Chondrocyte (in vitro differentiated cells): ENCODE measurements around the gene NTMT1. TPM values are rescaled to one million over a fixed set of nuclear protein-coding genes. Genes with fewer than 3 reads are reported as not detected.
A peak's percentile ranks its signal among the peaks of the same experiment; 100 is the strongest.

Experiments used
- DNase-seq: peaks from one replicate; pipeline ENCODE4 v3.0.0; 2021; ENCODE audit warnings: mixed read lengths, low spot score
- H3K27ac Mint-ChIP-seq: one replicate; pipeline ENCODE4 v1.8.0; 2021; ENCODE audit warnings: mild to moderate bottlenecking, moderate library complexity, mixed read lengths; ENCODE audit not compliant: unreplicated experiment
- H3K27me3 Mint-ChIP-seq: 2 replicates; pipeline ENCODE4 v1.8.0; 2021; ENCODE audit warnings: low read depth, mixed read lengths
- H3K36me3 Mint-ChIP-seq: 2 replicates; pipeline ENCODE4 v1.8.0; 2021; ENCODE audit warnings: low read depth, mixed read lengths
- H3K4me1 Mint-ChIP-seq: 2 replicates; pipeline ENCODE4 v1.8.0; 2021; ENCODE audit warnings: low read depth, mild to moderate bottlenecking, mixed read lengths
- H3K4me3 Mint-ChIP-seq: one replicate; pipeline ENCODE4 v1.8.0; 2021; ENCODE audit warnings: mild to moderate bottlenecking, moderate library complexity, mixed read lengths; ENCODE audit not compliant: unreplicated experiment
- H3K9me3 Mint-ChIP-seq: 2 replicates; pipeline ENCODE4 v1.8.0; 2021; ENCODE audit warnings: low read depth, mixed read lengths
- total RNA-seq: library from RNA; stranded (reverse); gene quantifications from 3 replicates; pipeline ENCODE4 v1.2.1, GENCODE V29; 2021
- TF ChIP-seq, protein P1 (sequence below): fragments of 200-600 bp; sonication (generic); IDR thresholded peaks from 2 replicates; pipeline ENCODE4 v1.5.0; 2021; ENCODE audit warnings: antibody characterized with exemption, mild to moderate bottlenecking, moderate library complexity

The NTMT1 gene
- total RNA-seq, 1 donor from 2014 or later: 37.4 TPM

DNA sequence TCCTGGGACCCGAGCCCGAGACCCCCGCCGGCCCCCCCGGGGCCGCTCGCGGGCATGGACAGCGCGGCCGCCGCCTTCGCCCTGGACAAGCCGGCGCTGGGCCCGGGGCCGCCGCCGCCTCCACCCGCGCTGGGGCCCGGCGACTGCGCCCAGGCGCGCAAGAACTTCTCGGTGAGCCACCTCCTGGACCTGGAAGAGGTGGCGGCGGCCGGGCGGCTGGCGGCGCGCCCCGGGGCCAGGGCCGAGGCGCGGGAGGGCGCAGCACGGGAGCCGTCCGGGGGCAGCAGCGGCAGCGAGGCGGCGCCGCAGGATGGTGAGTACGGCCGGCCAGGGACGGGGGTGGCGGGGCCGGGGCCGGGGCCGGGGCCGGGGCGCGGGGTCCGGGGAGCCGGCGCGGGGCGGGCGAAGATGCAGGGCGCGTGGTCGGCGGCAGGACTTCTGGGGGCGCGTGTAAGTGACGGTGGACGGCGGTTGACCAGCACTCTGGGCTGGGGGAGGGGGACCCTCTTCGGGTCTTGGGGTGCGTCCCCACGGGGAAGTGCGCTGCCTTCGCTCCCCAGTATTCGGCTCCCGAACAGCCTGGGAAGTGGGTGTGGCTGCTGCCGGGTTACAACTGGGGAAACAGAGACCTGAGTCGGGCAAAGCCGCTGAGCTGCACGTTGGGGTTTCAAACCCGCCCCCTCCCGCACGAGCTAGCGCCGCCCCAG, 40.0 kb downstream of the NTMT1 start:
- no peak for DNase-seq
- no peaks in the 10 kb centered on the region for H3K9me3 Mint-ChIP-seq
- TF ChIP-seq, protein P1, sequence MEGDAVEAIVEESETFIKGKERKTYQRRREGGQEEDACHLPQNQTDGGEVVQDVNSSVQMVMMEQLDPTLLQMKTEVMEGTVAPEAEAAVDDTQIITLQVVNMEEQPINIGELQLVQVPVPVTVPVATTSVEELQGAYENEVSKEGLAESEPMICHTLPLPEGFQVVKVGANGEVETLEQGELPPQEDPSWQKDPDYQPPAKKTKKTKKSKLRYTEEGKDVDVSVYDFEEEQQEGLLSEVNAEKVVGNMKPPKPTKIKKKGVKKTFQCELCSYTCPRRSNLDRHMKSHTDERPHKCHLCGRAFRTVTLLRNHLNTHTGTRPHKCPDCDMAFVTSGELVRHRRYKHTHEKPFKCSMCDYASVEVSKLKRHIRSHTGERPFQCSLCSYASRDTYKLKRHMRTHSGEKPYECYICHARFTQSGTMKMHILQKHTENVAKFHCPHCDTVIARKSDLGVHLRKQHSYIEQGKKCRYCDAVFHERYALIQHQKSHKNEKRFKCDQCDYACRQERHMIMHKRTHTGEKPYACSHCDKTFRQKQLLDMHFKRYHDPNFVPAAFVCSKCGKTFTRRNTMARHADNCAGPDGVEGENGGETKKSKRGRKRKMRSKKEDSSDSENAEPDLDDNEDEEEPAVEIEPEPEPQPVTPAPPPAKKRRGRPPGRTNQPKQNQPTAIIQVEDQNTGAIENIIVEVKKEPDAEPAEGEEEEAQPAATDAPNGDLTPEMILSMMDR: no peak
- H3K4me3 Mint-ChIP-seq: peak overlapping the region; percentile 47
- peaks cover 16% of the 10 kb centered on the region for H3K4me1 Mint-ChIP-seq
- peaks cover 2% of the 10 kb centered on the region for H3K27me3 Mint-ChIP-seq
- H3K36me3 Mint-ChIP-seq: no peaks in the 10 kb centered on the region
- no peak overlapping the region for H3K27ac Mint-ChIP-seq

DNA sequence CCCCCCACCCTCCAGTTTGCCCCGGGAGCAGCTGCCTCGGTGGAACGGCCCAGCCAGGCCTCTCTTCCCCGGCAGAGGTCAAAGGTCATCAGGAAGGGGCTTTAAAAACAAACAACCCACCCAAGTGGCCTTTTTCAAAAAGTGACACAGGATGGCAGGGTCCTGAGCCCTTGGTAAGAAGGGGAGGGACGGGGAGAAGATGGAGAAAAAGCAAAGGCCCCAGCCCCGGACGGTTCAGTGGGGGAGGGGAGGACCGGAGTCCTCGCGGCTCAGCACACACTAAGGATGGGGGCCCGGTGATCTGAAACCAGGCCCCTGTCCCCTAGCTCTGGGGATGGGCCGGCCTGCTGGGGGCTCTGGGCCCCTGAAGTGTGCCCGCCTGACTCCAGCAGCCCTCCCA, 40.6 kb downstream of the NTMT1 start:
- DNase-seq: no peak
- H3K9me3 Mint-ChIP-seq: no peaks in the 10 kb centered on the region
- H3K36me3 Mint-ChIP-seq: no peaks in the 10 kb centered on the region
- peaks cover 2% of the 10 kb centered on the region for H3K27me3 Mint-ChIP-seq
- TF ChIP-seq, protein P1: no peak
- H3K4me1 Mint-ChIP-seq: peaks cover 17% of the 10 kb centered on the region
- H3K27ac Mint-ChIP-seq: no peak overlapping the region
- H3K4me3 Mint-ChIP-seq: no peak overlapping the region

DNA sequence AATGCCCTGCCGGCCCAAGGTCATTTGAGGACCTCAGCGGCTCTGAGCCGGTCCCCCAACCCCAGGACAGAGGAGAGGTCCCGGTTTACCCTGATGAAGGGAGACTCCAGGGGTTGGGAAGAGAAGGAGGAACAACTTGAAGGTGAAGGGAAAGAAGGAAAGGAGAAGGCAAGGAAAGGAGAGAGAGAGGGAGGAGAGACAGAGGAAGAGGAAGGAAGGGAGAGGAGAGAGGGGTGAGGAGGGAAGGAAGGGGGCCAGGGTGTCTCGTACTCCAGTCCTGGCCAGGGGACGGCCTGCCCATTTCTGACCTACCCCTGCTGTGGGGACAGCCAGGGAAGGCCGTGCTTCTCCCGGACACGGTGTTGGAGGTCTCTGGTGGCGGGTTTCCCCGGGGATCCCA, 41.4 kb downstream of the NTMT1 start:
- no peak for DNase-seq
- Mint-ChIP-seq H3K27ac (no peak overlapping the region), H3K9me3 (no peaks in the 10 kb centered on the region), H3K4me1 (peaks cover 18% of the 10 kb centered on the region), H3K27me3 (peaks cover 2% of the 10 kb centered on the region), H3K4me3 (no peak overlapping the region), H3K36me3 (no peaks in the 10 kb centered on the region)
- TF ChIP-seq, protein P1: no peak

DNA sequence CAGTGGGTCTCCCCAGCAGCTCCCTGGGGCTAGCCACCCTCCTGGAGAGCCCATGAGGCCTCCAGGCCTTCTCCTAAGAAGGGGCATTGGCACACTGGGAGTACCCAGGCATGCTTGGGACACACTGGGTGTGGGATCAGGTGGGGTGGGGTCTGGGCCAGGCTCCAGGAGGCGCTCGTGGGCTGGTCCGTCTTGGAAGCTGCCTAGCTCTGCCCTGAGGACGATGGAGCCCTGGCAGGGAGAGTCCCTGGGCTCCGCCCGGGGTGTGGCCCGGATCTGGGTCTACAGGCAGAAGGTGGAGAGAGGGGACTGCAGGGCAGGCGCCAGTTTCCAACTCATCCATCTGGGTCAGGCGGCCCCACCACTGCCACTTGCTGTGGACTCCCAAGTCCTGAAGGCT, 41.9 kb downstream of the NTMT1 start:
- Mint-ChIP-seq H3K4me3 (no peak overlapping the region), H3K9me3 (no peaks in the 10 kb centered on the region)

DNA sequence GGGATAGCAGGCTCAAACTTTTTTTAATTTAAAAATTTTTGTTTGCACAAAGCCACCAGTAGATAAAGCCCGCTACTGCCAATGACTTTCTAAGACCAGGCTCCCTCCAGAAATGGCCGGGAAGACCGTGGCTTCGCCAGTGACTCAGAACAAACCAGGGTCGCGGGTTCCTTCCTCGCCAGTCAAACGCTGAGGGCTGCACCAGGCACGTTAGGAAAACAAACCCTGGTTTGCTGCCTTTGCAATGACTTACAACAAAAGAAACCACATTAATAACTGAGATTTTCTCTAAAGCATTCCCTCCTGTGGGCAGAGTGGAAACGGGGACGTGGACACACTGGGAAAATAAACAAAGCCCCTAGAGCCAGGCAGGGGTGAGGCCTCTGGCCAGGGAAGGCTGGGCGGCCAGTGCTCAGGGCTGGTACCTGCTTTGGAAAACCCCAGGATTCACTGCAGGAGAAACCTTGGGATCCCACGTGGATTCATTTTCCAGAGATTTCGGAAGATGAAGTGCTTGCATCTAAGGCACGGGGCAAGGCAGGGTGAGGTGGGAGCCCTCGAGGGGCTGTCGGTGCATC, 43.3 kb downstream of the NTMT1 start:
- H3K27me3 Mint-ChIP-seq: peaks cover 2% of the 10 kb centered on the region
- H3K4me3 Mint-ChIP-seq: no peak overlapping the region
- no peaks in the 10 kb centered on the region for H3K36me3 Mint-ChIP-seq
- H3K4me1 Mint-ChIP-seq: peaks cover 22% of the 10 kb centered on the region
- TF ChIP-seq, protein P1: no peak
- no peak for DNase-seq
- H3K9me3 Mint-ChIP-seq: no peaks in the 10 kb centered on the region
- H3K27ac Mint-ChIP-seq: peak overlapping the region; percentile 12

More for the DNA sequence above, 41.9 kb downstream of the NTMT1 start:
- TF ChIP-seq, protein P1: no peak
- peaks cover 21% of the 10 kb centered on the region for H3K4me1 Mint-ChIP-seq
- H3K36me3 Mint-ChIP-seq: no peaks in the 10 kb centered on the region
- no peak overlapping the region for H3K27ac Mint-ChIP-seq
- DNase-seq: peak; percentile 84
- H3K27me3 Mint-ChIP-seq: peaks cover 2% of the 10 kb centered on the region
